NCI-H2227 (cell line): ENCODE data around the gene NMT1.

Source experiments
- DNase-seq: peaks from one replicate; lab custom pipeline; 2025; ENCODE audit not compliant: unreplicated experiment; lab: John Stamatoyannopoulos, UW

NMT1 gene

GRCh38 chr17:45149037-45149668 is 88.0 kb downstream of the NMT1 start:
- DNase-seq = peak; percentile 86

GRCh38 chr17:45149669-45150664 is 88.8 kb downstream of the NMT1 start:
- peak; percentile 66 for DNase-seq

- no peak for DNase-seq
Observed at GRCh38 chr17:45150911-45151809, 90.0 kb downstream of the NMT1 start.

- no peak for DNase-seq
Observed at GRCh38 chr17:45155029-45155428, 93.9 kb downstream of the NMT1 start.

- DNase-seq = no peak
Observed at GRCh38 chr17:45155483-45155882, 94.4 kb downstream of the NMT1 start.

GRCh38 chr17:45156242-45156641 is 95.1 kb downstream of the NMT1 start:
- DNase-seq = no peak
